ENCODE data around the gene TMEM19.
A peak's percentile ranks its signal among the peaks of the same experiment; 100 is the strongest.

The TMEM19 gene

DNA sequence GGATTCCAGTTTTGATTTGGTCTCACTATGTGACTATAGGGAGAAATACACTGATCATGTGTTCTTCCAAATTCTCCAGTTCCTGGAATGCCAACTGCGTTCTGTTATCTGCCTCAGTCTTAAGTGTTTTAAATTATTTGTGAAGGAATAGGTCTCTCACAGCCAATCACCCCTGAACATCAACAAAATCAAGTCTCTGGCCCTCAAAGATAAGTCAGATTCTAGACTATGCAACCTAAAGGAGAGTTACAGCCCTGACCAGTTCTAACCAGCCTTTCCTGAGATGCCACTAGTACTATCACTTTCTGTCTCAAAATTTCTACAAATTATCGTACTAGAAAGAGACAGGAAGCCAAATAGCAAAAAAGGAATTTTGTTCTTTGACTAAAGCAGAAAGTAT, 44.5 kb upstream of the TMEM19 start:
- H3K9me3 ChIP-seq (ENCODE audit: severe bottlenecking), result no peaks in the 10 kb centered on the region
- no peak overlapping the region for H3K27ac ChIP-seq (ENCODE audit: poor library complexity, severe bottlenecking)
- peaks cover 99% of the 10 kb centered on the region for H3K36me3 ChIP-seq (ENCODE audit: low read depth)
- ATAC-seq (ENCODE audit: low read depth) (no peak), DNase-seq (ENCODE audit: low spot score) (no peak)
- no peaks in the 10 kb centered on the region for H3K4me1 ChIP-seq (ENCODE audit: insufficient read depth, poor library complexity, severe bottlenecking)
- no peak overlapping the region for H3K4me3 ChIP-seq (ENCODE audit: severe bottlenecking)
- TF ChIP-seq, protein P1, sequence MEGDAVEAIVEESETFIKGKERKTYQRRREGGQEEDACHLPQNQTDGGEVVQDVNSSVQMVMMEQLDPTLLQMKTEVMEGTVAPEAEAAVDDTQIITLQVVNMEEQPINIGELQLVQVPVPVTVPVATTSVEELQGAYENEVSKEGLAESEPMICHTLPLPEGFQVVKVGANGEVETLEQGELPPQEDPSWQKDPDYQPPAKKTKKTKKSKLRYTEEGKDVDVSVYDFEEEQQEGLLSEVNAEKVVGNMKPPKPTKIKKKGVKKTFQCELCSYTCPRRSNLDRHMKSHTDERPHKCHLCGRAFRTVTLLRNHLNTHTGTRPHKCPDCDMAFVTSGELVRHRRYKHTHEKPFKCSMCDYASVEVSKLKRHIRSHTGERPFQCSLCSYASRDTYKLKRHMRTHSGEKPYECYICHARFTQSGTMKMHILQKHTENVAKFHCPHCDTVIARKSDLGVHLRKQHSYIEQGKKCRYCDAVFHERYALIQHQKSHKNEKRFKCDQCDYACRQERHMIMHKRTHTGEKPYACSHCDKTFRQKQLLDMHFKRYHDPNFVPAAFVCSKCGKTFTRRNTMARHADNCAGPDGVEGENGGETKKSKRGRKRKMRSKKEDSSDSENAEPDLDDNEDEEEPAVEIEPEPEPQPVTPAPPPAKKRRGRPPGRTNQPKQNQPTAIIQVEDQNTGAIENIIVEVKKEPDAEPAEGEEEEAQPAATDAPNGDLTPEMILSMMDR (IDR thresholded peaks at IDR 0.05; ENCODE audit: poor library complexity, severe bottlenecking), result no peak
- H3K27me3 ChIP-seq (ENCODE audit: insufficient read depth, poor library complexity, severe bottlenecking), result no peaks in the 10 kb centered on the region

DNA sequence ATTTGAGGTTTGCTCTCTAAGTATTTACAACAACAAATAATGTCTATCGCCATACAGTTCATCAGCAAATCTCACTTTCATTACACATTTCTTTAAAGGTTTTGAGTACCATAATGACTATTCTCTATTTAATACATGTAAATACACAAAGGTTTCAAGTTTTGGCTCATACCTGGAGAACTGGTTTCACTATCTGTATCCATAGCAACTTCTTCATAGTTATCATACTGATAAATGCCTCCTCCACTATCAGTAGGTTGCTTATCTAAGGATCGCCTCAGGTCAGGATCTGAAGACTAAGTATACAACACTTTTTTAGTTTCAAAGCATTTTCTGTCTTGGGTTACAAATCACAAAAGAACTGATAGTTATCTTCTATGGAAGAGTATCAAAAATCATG, 43.6 kb upstream of the TMEM19 start:
- ATAC-seq (ENCODE audit: low read depth) (no peak), DNase-seq (ENCODE audit: low spot score) (no peak)
- no peak overlapping the region for H3K4me3 ChIP-seq (ENCODE audit: severe bottlenecking)
- H3K27ac ChIP-seq (ENCODE audit: poor library complexity, severe bottlenecking), result no peak overlapping the region
- no peaks in the 10 kb centered on the region for H3K9me3 ChIP-seq (ENCODE audit: severe bottlenecking)
- H3K4me1 ChIP-seq (ENCODE audit: insufficient read depth, poor library complexity, severe bottlenecking), result no peaks in the 10 kb centered on the region
- no peaks in the 10 kb centered on the region for H3K27me3 ChIP-seq (ENCODE audit: insufficient read depth, poor library complexity, severe bottlenecking)
- peaks cover 99% of the 10 kb centered on the region for H3K36me3 ChIP-seq (ENCODE audit: low read depth)
- TF ChIP-seq, protein P1 (IDR thresholded peaks at IDR 0.05; ENCODE audit: poor library complexity, severe bottlenecking), result no peak

DNA sequence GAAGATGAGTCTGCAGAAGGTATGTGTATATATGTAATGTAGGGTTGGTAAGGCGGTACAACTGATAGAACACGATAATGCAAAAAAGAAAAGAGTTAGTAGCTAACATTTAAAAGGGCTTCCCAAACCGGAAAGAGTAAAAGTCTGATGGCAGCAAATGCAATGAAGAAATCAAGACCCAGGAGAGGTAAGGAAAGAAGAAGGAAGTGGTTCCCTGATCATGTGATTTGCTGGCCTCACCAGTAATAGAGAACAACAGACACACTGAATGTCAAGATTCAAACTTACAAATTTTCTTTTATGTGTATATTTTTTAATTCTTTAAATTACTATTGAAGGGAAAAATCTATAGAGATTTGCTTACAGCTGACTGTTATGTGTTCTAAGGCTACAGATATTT, 40.6 kb upstream of the TMEM19 start:
- ATAC-seq (ENCODE audit: low read depth), result no peak
- Histone ChIP-seq H3K36me3 (ENCODE audit: low read depth) (peaks cover 94% of the 10 kb centered on the region), H3K27ac (ENCODE audit: poor library complexity, severe bottlenecking) (no peak overlapping the region), H3K4me3 (ENCODE audit: severe bottlenecking) (no peak overlapping the region), H3K27me3 (ENCODE audit: insufficient read depth, poor library complexity, severe bottlenecking) (no peaks in the 10 kb centered on the region), H3K9me3 (ENCODE audit: severe bottlenecking) (no peaks in the 10 kb centered on the region), H3K4me1 (ENCODE audit: insufficient read depth, poor library complexity, severe bottlenecking) (peaks cover 7% of the 10 kb centered on the region)
- TF ChIP-seq, protein P1 (IDR thresholded peaks at IDR 0.05; ENCODE audit: poor library complexity, severe bottlenecking), result no peak
- no peak for DNase-seq (ENCODE audit: low spot score)

DNA sequence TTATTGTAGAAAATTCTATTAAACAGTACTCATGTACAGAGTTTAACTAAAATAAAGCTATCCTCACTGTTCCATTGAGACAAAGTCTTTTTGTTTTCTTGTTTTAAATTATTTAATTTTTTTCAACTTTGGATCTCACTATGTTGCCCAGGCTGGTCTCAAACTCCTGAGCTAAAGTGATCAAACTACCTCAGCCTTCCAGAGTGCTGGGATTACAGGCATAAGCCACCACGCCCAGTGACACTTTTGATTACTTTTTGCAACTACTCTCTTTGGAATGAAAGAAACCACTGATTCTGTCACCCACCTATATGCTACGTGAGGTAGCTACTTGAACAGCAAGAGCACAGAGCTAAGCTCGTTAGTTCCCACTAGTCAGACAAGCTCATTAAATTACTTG, 39.4 kb upstream of the TMEM19 start:
- H3K4me1 ChIP-seq (ENCODE audit: insufficient read depth, poor library complexity, severe bottlenecking), result peaks cover 7% of the 10 kb centered on the region
- no peaks in the 10 kb centered on the region for H3K9me3 ChIP-seq (ENCODE audit: severe bottlenecking)
- TF ChIP-seq, protein P1 (IDR thresholded peaks at IDR 0.05; ENCODE audit: poor library complexity, severe bottlenecking), result no peak
- no peaks in the 10 kb centered on the region for H3K27me3 ChIP-seq (ENCODE audit: insufficient read depth, poor library complexity, severe bottlenecking)
- no peak overlapping the region for H3K27ac ChIP-seq (ENCODE audit: poor library complexity, severe bottlenecking)
- no peak for DNase-seq (ENCODE audit: low spot score)
- H3K4me3 ChIP-seq (ENCODE audit: severe bottlenecking), result no peak overlapping the region
- ATAC-seq (ENCODE audit: low read depth), result no peak
- peaks cover 96% of the 10 kb centered on the region for H3K36me3 ChIP-seq (ENCODE audit: low read depth)

DNA sequence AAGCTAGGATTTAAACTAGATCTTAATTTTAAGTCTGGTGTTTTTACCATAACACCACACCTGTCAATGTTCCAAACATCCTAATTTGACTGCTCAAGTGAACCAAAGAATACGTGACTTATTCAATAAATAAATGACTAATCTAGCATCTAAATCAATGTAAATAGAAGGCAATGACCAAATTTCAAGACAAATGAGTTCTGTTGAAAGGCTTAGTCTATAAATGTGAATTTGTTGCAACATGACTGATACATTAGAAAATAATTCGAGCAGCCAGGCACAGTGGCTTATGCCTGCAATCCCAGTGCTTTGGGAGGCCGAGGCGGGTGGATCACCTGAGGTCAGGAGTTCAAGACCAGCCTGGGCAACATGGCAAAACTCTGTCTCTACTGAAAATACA, 37.3 kb upstream of the TMEM19 start:
- DNase-seq (ENCODE audit: low spot score) (no peak), ATAC-seq (ENCODE audit: low read depth) (peak; percentile 57; the same call in 2 of the 3 replicates)
- TF ChIP-seq, protein P1 (IDR thresholded peaks at IDR 0.05; ENCODE audit: poor library complexity, severe bottlenecking), result no peak
- H3K9me3 ChIP-seq (ENCODE audit: severe bottlenecking), result no peaks in the 10 kb centered on the region
- H3K27ac ChIP-seq (ENCODE audit: poor library complexity, severe bottlenecking), result no peak overlapping the region
- H3K36me3 ChIP-seq (ENCODE audit: low read depth), result peaks cover 96% of the 10 kb centered on the region
- H3K4me1 ChIP-seq (ENCODE audit: insufficient read depth, poor library complexity, severe bottlenecking), result peaks cover 7% of the 10 kb centered on the region
- H3K4me3 ChIP-seq (ENCODE audit: severe bottlenecking), result no peak overlapping the region
- H3K27me3 ChIP-seq (ENCODE audit: insufficient read depth, poor library complexity, severe bottlenecking), result no peaks in the 10 kb centered on the region

Measured in RWPE2 (cell line).